GM12875 (cell line): ENCODE results near the gene TBC1D2.

ENCODE experiments used
- H3K4me3 ChIP-seq: one replicate; pipeline ENCODE4 v1.5.1; 2011; ENCODE audit warnings: low read depth, low read length, control low read depth
- CTCF ChIP-seq: IDR thresholded peaks from 2 replicates; pipeline ENCODE4 v1.5.1; 2011; ENCODE audit warnings: low read depth, mild to moderate bottlenecking, control low read depth, inconsistent platforms, low read length, moderate library complexity, borderline replicate concordance; ENCODE audit not compliant: insufficient read depth

Gene TBC1D2

GRCh38 chr9:98168153-98168780 lies 87.2 kb downstream of the TBC1D2 start:
- no peak for TF ChIP-seq CTCF

GRCh38 chr9:98164912-98165311 lies 90.5 kb downstream of the TBC1D2 start:
- no peak for TF ChIP-seq CTCF

More at GRCh38 chr9:98168153-98168780, 87.2 kb downstream of the TBC1D2 start:
- no peak overlapping the region for H3K4me3 ChIP-seq

GRCh38 chr9:98162613-98163012 lies 92.8 kb downstream of the TBC1D2 start:
- no peak for TF ChIP-seq CTCF
- H3K4me3 ChIP-seq, result no peak overlapping the region

More at GRCh38 chr9:98164912-98165311, 90.5 kb downstream of the TBC1D2 start:
- H3K4me3 ChIP-seq, result no peak overlapping the region

GRCh38 chr9:98161851-98162250 lies 93.6 kb downstream of the TBC1D2 start:
- H3K4me3 ChIP-seq, result no peak overlapping the region
- no peak for TF ChIP-seq CTCF

- no peak for TF ChIP-seq CTCF
- no peak overlapping the region for H3K4me3 ChIP-seq
Observed at GRCh38 chr9:98159790-98160189, 95.7 kb downstream of the TBC1D2 start.

GRCh38 chr9:98159301-98159700 lies 96.1 kb downstream of the TBC1D2 start:
- H3K4me3 ChIP-seq, result no peak overlapping the region
- no peak for TF ChIP-seq CTCF

GRCh38 chr9:98158071-98158831 lies 97.2 kb downstream of the TBC1D2 start:
- no peak for TF ChIP-seq CTCF
- H3K4me3 ChIP-seq, result no peak overlapping the region
